Liver (tissue), 3 donors: ENCODE results near the gene TMEM18.

Experiments
- CTCF ChIP-seq: fragments of 150-350 bp; IDR thresholded peaks from 2 replicates; pipeline ENCODE4 v1.5.1; 2017; ENCODE audit warnings: improper control_type of control experiment, low read depth, low read length; ENCODE audit not compliant: missing input control
- SP1 ChIP-seq: IDR thresholded peaks from 2 replicates; pipeline ENCODE4 v1.6.1; 2018; ENCODE audit warnings: antibody characterized with exemption, mild to moderate bottlenecking
- YY1 ChIP-seq: IDR thresholded peaks from 2 replicates; pipeline ENCODE4 v1.6.1; 2016; ENCODE audit warnings: antibody characterized with exemption, mild to moderate bottlenecking
- donor health status: healthy.
- donor health status: healthy.

GRCh38 chr2:665340-666073, 11.7 kb downstream of the TMEM18 start:
- TF ChIP-seq SP1: no peak
- no peak for TF ChIP-seq CTCF
- no peak for TF ChIP-seq YY1
